Keratinocyte (primary cell): ENCODE data around the gene FCGR3B. TPM values are rescaled to one million over a fixed set of nuclear protein-coding genes. Genes with fewer than 3 reads are reported as not detected.
"Not testable (repeated sequence)": the region's sequence is repeated elsewhere in the genome, so short reads cannot be mapped to it uniquely, and the experiment has no call there.

Experiments used
- DNase-seq: peaks from one replicate; pipeline ENCODE4 v3.0.0-alpha.2; 2011; ENCODE audit warnings: low read depth, missing footprints, low spot score
- FAIRE-seq: peaks from 2 replicates; lab custom pipeline; 2011; peaks lifted over from hg19 to GRCh38; lab: Jason Lieb, UNC
- H2AFZ ChIP-seq: 2 replicates; pipeline ENCODE4 v1.6.0; 2012; ENCODE audit warnings: low read length, control low read depth, inconsistent platforms; ENCODE audit not compliant: control insufficient read depth
- H3K27ac ChIP-seq: 2 replicates; pipeline ENCODE4 v1.5.1; 2011; ENCODE audit warnings: low read length; ENCODE audit not compliant: control insufficient read depth, insufficient read depth
- H3K27me3 ChIP-seq: 3 replicates; pipeline ENCODE4 v1.6.0; 2011; ENCODE audit warnings: low read length; ENCODE audit not compliant: control insufficient read depth, insufficient read depth; ENCODE audit errors: extremely low read depth
- H3K36me3 ChIP-seq, 2 experiments: 2 replicates in 1 of 2; 3 replicates in 1 of 2; pipeline ENCODE4 v1.5.1; 2011; ENCODE audit warnings: low read length in 2 of 2, mild to moderate bottlenecking in 1 of 2; ENCODE audit not compliant: control insufficient read depth in 2 of 2, insufficient read depth in 2 of 2; ENCODE audit errors: extremely low read depth in 1 of 2
- H3K4me1 ChIP-seq: 3 replicates; pipeline ENCODE4 v1.5.1; 2011; ENCODE audit warnings: low read length; ENCODE audit not compliant: control insufficient read depth, insufficient read depth; ENCODE audit errors: extremely low read depth
- H3K4me2 ChIP-seq: 3 replicates; pipeline ENCODE4 v1.6.0; 2011; ENCODE audit warnings: low read depth, low read length; ENCODE audit not compliant: control insufficient read depth, insufficient read depth; ENCODE audit errors: extremely low read depth
- H3K4me3 ChIP-seq, 3 experiments: fragments of 200-600 bp in 1 of 3; sonication (generic) in 1 of 3; 2 replicates in 2 of 3; 3 replicates in 1 of 3; pipeline ENCODE4 v1.5.1; 2011 to 2016; ENCODE audit warnings: low read length in 3 of 3, mild to moderate bottlenecking in 3 of 3, control low read depth in 2 of 3, inconsistent platforms in 1 of 3, low read depth in 1 of 3, mixed read lengths in 1 of 3, mixed run types in 1 of 3, moderate library complexity in 1 of 3; ENCODE audit not compliant: control insufficient read depth in 2 of 3, insufficient read depth in 2 of 3; ENCODE audit errors: extremely low read depth in 1 of 3
- H3K79me2 ChIP-seq: 2 replicates; pipeline ENCODE4 v1.6.0; 2012; ENCODE audit warnings: low read length; ENCODE audit not compliant: control insufficient read depth, insufficient read depth
- H3K9ac ChIP-seq: 3 replicates; pipeline ENCODE4 v1.6.0; 2011; ENCODE audit warnings: low read length; ENCODE audit not compliant: control insufficient read depth, insufficient read depth; ENCODE audit errors: extremely low read depth
- H3K9me1 ChIP-seq: 3 replicates; pipeline ENCODE4 v1.6.0; 2011; ENCODE audit warnings: low read length; ENCODE audit not compliant: control insufficient read depth, insufficient read depth; ENCODE audit errors: extremely low read depth
- H3K9me3 ChIP-seq: 2 replicates; pipeline ENCODE4 v1.5.1; 2012; ENCODE audit warnings: low read depth, low read length; ENCODE audit not compliant: control insufficient read depth
- H4K20me1 ChIP-seq: 3 replicates; pipeline ENCODE4 v1.6.0; 2011; ENCODE audit warnings: low read length; ENCODE audit not compliant: control insufficient read depth, insufficient read depth; ENCODE audit errors: extremely low read depth
- dilution Hi-C: fragments of 300-500 bp; cut with MboI; formaldehyde crosslinking; loops from one replicate; pipeline ENCODE4 v1.7.0; 2020; ENCODE audit warnings: low sequenced_read_pairs; ENCODE audit not compliant: extremely low pct_ligation_motif_present
- polyA plus RNA-seq, 5 experiments: library from polyadenylated mRNA; depleted of rRNA in 3 of 5; stranded (reverse) in 3 of 5; stranded (forward) in 1 of 5; unstranded in 1 of 5; fragments of >200 nt; gene quantifications; 1 replicate in 1 of 5; 2 replicates in 3 of 5; 3 replicates in 1 of 5; pipeline versions ENCODE4 v1.2.1 to v1.2.3, GENCODE V29; 2011 to 2012; ENCODE audit warnings: missing spikeins in 2 of 5, low read depth in 1 of 5, low replicate concordance in 1 of 5

Gene FCGR3B
- polyA plus RNA-seq, 1 donor (not counting 4 experiments of a cell fraction or from before 2014, with no cell fraction given): not detected

- H3K9me1 ChIP-seq, DNase-seq, FAIRE-seq, H3K79me2 ChIP-seq, H3K4me2 ChIP-seq, H3K4me3 ChIP-seq, H4K20me1 ChIP-seq, H3K4me1 ChIP-seq, H3K27me3 ChIP-seq, H3K9me3 ChIP-seq, H3K27ac ChIP-seq, H3K9ac ChIP-seq, dilution Hi-C loops, H2AFZ ChIP-seq, H3K36me3 ChIP-seq: not testable (repeated sequence)
Observed at GRCh38 chr1:161630128-161630742, 741 bp downstream of the FCGR3B start.

GRCh38 chr1:161626445-161627146 lies 4.4 kb downstream of the FCGR3B start:
- DNase-seq, H3K27me3 ChIP-seq, FAIRE-seq, H3K79me2 ChIP-seq, H3K9me3 ChIP-seq, H3K9ac ChIP-seq, H4K20me1 ChIP-seq, H3K4me3 ChIP-seq, H3K4me1 ChIP-seq, dilution Hi-C loops, H3K36me3 ChIP-seq, H2AFZ ChIP-seq, H3K4me2 ChIP-seq, H3K27ac ChIP-seq, H3K9me1 ChIP-seq: not testable (repeated sequence)

GRCh38 chr1:161624605-161625004 lies 6.4 kb downstream of the FCGR3B start:
- FAIRE-seq, H3K4me3 ChIP-seq, H3K9me3 ChIP-seq, H3K4me2 ChIP-seq, H4K20me1 ChIP-seq, H3K79me2 ChIP-seq, H2AFZ ChIP-seq, dilution Hi-C loops, H3K27ac ChIP-seq, H3K36me3 ChIP-seq, H3K4me1 ChIP-seq, H3K27me3 ChIP-seq, H3K9ac ChIP-seq, H3K9me1 ChIP-seq, DNase-seq: not testable (repeated sequence)

GRCh38 chr1:161623401-161624051 lies 7.5 kb downstream of the FCGR3B start:
- DNase-seq, H3K27me3 ChIP-seq, H3K4me2 ChIP-seq, H3K9me1 ChIP-seq, dilution Hi-C loops, H3K27ac ChIP-seq, H3K36me3 ChIP-seq, H3K9ac ChIP-seq, H3K4me3 ChIP-seq, H2AFZ ChIP-seq, H3K4me1 ChIP-seq, FAIRE-seq, H3K79me2 ChIP-seq, H4K20me1 ChIP-seq, H3K9me3 ChIP-seq: not testable (repeated sequence)
